Activated CD4-positive, alpha-beta T cell treated with anti-CD3 and anti-CD28 coated beads, Interleukin-2, Interleukin-4, amounts not matched to agents 100 ng/mL and 50 ng/mL, durations not matched to agents 16 hours and 8 hours (primary cell): ENCODE data around the gene FAM107B.

Experiments used
- DNase-seq: peaks from one replicate; pipeline ENCODE4 v3.0.0-alpha.2; 2020; ENCODE audit warnings: low spot score

FAM107B gene

DNA sequence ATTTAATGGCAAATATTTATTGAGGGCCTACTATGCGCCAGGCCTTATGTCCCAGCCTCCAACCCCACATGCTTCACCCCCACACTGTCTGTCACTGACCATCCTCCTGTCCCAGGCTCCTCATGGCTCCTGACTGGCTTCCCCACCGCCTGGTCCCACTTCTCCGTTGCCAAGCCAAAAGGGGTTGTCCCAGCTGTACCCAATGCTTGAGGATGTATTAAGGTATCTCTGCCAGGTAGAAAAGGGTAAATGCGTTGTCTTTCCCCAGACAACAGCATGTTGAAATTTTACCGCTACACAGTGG is 275.1 kb downstream of the FAM107B start:
- no peak for DNase-seq

DNA sequence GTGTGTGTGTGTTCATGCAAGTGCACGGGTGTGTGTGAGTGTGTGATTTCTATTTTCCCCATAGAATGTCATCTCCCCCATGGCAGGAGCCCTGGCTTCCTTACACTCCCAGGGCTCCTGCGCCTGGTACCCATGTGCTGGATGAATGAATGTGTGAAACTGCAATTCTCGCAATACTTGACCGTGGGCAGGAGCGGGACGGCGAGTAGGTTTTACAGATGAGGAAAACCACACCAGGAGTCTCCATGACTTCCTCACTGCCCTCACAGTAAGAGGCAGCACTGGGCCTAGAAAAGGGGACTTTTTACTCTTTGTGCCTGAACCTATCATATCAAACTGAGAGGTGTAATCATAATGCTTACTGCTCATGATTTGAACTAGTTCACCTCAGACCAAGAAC is 276.4 kb downstream of the FAM107B start:
- no peak for DNase-seq

DNA sequence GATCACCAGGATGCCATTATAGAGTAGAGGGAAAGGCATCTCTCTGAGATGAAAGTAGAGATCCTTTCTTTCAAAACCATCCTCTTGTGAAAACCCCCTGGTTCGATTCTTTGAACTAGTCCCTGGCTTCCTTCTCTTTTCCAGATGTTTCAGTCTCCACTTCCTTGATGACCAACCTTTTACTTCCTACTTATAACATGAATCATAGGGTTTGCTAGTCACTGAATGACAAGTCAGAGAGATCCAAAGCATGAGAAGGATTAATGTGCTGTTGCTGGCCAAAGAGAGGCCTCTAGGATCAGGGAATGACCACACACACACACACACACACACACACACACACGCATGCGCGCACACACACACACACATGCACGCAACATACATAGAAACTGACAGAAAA is 282.9 kb downstream of the FAM107B start:
- no peak for DNase-seq

DNA sequence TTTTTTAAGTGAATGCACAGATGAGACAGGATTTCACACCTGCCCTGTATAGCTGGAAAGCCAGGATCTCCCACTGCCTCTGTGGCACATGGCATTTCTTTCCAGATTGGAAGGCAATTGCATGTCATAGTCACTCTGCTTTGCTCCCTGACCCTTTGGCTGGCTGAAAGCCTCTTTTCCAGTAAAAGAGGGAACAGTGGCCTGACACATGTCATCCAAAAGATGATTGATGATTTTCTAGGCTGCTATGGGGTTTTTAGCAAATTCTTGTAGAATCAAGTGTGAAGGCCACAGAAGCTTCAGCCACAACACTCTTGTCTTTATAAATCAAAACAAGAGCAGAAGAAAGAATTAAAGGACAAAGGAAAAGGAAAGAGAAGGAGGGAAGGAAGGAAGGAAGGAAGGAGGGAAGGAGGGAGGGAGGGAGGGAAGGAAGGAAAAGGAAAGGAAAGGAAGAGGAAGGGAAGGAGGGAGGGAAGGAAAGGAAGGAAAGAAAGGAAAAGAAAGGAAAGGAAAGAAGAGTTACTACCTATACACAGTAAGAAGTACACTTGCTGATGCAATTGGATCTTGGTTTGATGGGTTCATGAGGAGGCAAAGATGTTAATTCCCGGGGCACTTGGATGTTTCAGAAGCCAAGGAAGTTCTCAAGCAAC is 285.0 kb downstream of the FAM107B start:
- no peak for DNase-seq

DNA sequence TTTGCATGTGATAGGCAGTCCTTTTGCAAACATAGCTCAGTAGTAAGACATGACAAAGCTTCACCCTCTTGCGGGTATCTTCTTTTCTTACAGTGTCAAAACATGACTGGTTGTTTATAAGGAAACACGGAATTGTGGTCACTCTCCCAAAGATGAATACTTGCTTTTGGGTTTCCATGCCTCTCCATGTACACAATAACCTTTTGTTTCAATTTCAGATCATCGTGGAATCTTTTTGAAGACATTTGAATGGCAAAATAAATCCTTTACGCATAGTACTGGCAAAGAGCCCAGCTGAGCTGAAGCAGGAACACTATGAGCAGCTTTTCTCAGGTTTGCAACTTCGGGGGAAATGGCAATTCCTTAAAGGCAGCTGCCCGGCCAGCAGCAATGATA is 287.2 kb downstream of the FAM107B start:
- DNase-seq, result no peak

DNA sequence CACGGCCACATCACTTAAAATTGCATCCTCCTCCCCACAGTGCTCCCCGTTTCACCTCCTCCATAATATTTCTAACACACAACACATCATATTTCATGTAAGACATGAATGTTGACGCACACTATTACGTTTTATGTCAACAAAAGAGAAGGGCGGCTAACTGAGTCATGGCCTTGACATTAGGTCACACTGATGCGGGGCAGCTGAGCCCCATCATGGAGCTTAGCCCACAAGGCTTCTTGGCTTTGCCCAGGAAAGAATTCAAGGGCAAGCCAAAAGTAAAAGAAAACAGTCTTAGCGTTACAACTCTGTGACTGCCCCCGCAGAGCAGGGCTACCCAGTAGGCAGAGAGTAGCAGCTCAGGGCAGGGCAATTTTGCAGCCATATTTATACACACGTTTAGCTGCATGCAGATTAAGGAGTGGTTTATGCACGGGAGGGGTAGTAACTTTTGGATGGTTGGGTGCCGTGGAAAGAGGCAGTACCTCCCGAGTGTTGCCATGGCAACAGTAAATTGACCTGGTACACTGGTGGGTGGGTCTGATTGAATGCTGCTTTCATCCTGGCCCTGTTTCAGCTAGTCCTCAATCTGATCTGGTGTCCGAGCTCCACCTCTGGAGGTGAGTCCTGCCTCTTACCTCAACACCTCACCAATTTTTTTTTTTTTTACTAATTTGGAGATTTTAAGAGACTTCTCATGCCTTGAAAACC is 287.8 kb downstream of the FAM107B start:
- DNase-seq, result no peak

DNA sequence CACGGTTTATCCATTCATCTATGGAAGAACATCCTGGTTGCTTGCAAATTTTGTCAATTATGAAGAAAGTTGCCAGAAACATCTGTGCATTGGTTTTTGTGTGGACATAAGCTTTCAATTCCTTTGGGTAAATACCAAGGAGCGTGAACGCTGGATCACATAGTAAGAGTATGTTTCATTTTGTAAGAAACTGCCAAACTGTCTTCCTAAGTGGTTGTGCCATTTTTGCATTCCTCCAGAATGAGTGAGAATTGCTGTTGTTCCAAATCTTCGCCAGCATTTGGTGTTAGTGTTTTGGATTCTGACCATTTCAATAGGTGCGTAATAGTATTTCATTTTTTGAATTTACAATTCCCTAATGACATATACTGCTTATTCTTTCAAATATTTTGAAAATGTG is 288.7 kb downstream of the FAM107B start:
- DNase-seq, result no peak

DNA sequence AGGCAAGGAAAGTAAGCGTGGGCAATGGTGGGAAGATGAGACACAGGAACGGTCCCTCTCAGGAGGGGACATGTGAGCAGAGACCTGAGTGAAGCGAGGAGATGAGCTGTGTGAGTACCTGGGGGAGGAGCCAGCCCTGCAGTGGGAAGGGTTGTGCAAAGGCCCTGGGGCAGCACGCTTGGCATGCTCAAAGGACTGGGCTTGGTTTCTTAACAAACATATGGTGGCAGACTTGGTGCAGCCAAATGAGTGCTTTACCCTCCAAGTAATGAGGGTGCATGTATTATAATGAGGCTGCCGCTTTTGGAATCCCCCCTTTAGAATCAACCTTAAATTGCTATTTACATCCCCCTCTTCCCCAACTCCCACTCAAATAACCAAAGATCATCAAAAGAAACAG is 291.3 kb downstream of the FAM107B start:
- DNase-seq, result no peak

DNA sequence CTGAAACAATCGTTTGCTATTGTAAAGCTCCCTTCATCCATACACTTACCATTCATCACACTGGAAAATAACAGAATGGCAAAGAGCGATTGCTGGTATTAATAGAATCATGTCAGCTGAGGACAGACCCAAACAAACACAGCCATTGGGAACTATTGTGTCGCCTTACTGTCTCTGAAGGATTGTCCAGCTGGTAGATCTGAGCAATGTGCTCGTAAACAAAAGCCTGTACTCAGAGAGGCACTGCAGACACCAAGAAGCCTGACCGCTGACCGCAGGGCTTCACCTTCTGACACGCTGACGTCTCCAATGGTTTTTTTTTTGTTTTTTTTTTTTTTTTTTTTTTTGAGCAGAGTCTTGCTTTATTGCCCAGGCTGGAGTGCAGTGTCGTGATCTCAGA is 292.9 kb downstream of the FAM107B start:
- no peak for DNase-seq

DNA sequence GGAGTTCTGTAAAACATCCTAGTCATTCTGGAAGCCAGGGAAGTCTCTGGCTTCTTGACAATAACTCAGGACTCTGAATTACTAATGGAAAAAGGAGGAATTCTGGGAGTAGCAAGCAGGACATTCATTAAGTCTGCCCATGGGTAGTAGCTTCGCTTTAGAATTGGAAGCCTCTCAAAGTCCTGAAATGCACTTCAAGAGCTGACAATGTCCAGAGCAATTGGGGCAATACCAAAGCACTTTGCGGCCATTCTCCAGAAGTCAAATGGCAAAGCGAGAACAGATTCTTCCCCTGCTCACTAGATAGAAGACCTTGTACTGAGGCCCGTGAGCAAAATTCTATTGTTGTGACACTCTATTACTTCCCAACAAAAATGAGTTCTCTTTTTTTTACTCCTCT is 293.7 kb downstream of the FAM107B start:
- DNase-seq, result no peak

DNA sequence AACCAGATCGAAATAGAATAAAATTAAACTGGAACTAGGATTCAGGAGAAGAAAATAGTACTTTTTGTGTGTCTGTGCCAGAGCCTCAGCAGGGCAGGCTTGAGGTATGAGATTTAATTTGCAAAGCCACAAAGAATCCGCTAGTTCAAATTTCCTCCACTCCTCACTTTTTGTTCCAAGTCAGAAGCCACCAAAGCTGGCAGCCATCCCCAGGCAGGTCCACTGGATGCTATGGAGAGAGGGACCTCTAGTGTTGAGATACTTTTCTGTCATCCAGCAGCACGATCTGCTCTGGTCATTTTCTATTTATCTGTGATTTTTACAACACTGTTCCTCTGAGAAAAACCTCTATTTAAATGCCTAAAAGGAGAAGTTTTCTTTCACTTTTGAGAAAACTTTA is 296.1 kb downstream of the FAM107B start:
- peak; percentile 18 for DNase-seq

DNA sequence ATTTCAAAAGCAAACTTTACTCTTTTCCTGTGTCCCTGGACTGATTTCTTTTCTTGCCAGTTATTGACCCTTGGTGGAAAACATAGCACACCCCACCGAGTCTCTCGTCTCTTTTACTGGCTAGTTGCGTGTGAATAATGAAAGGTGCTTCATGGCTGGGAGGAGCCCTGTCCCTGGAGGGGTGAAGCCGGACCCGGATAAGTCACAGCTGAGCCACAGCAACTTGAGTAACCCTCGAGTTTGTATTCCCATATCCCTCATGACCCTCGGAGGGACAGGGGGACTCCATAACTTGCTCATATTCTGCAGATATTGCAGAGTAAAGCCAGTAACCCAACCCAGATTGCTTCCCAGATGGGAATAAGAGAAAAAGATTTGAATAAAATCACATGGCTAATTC is 296.5 kb downstream of the FAM107B start:
- no peak for DNase-seq

DNA sequence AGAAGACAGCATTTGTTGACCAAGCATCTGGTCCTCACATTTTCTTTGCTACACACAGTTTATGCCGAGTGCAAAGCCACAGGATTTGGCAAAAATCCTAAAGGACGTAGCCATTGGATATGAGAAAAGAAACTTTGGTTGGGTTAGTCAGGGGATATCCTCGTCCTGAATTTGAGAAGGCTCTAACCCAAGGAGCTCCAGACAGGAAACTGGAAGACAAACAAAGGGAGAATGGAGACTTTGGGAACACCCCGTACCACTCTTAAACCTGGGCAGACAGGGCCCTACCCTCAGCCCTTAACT is 297.3 kb downstream of the FAM107B start:
- DNase-seq, result no peak

DNA sequence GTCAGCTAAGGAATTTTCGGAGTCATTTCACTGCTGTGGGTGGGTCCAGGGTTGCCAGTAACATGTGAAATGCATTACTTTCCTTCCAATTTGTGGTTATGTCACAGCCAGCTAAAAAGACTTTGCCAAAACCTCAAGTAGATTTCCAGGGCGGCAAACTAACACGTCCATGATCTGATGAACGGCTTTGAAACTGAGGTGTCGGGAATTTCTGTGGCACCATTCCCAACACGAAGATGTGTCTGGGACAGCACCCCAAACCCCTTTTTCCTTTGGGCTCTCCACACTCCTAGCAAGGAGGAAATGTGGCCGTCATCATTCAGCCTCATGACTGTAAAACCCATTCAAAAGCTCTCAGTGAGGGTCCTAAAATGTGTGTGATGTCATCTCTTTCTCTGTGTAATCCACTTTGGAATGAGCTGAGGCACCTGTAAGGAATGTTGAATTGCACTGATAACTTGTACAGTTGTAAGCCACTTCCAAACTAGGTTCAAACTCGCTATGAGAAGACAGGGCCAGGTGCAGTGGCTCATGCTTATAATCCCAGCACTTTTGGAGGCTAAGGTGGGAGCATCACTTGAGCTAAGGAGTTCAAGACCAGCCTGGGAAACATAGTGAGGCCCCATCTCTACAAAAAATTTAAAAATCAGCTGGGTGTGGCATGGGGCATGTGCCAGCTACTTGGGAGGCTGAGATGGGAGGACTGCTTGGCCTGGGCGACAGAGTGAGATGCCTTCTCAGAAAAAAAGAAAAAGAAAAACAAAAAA is 297.9 kb downstream of the FAM107B start:
- no peak for DNase-seq

DNA sequence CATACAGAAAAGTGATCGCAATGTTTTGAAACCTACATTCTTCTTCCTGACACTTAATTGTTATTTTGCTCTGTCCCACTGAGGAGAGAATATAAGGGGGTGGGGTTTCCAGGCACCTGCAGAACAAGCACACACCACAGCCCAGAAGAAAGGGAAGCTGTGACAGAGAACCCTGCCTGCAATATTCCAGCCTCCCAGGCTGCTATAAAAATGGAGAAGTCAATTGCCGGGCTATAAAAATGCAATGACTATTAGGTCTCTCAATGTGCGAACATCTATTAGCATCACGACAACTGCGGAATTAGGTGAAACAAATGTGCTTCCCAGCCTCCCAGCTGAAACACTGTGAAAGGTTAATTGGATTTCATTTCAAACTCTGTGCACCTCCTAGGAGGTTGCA is 298.7 kb downstream of the FAM107B start:
- no peak for DNase-seq

DNA sequence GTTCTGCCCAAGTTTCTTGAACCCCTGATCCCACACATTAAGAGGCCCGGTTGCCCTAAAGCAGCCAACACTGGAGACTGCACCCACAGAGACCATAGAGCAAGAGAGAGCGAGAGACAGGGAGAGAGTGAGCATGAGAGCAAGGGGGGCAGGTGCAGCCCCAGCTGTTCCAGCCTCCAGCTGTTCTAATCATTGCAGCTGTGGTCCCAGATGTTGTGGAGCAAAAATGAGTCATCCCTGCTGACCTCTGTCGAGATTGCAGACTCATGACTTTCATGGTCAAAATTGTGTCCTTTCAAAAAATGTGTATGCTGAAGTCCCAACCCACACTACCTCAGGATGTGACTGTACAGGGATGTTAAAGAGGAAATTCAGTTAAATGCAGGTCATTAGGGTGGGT is 300.0 kb downstream of the FAM107B start:
- DNase-seq, result no peak

DNA sequence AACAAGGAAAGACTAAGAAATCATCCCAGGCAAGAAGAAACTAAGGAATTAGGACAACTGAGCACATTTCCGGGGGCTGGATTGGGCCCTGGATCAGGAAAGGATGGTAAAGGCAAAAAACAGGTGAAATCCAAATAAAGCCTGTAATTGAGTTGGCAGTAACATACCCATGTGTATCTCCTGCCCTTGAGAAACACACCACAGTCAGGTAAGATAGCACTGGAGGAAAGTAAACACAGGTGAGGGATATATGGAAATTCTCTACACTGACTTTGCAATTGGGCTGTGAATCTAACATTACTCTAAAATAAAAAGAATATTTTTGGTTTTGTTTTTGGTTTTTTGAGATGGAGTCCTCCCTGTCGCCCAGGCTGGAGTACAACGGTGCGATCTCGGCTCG is 303.8 kb downstream of the FAM107B start:
- no peak for DNase-seq

DNA sequence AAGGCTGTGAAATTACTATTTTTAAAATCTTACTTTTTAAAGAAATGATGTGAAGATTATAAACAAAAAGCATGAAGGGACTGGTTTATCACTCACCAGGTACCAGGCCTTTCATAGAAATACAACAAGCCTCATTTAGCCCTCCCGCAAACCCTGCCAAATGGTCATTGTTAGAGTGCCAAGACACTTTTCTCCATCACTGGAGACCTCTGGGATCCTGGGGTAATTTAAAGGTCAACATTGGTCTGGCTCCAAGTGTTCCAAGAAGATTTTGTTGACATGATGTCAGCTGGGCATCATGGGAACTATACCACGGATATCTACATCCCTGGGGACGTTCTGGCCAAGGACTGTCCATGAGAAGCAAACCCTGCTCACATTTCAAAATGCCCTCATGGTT is 306.0 kb downstream of the FAM107B start:
- no peak for DNase-seq
